ENCODE results near the gene TMEM170B.

The TMEM170B gene

GRCh38 chr6:11586117-11586516 lies 48.6 kb downstream of the TMEM170B start:
- DNase-seq (ENCODE audit: low read depth), result no peak

DNA sequence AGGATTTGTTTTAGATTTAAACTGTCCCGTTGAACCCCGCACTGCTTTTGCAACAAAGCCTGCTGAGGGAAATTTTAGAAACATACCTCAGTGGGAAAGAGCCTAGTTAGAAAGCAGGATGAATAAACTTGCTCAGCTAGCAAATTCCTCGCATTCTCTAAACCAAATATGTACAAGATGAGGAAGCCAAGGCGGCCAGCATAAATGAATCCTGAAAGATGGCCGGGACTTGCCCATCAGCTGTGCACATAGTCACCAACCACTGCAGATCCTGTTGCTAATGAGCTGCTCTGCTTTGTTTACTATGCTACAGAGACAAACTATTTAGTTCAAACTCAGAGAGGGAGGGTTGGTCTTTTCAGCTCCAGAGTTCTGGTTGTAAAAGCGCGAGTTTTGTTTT lies 49.0 kb downstream of the TMEM170B start:
- no peak for DNase-seq (ENCODE audit: low read depth)

- DNase-seq (ENCODE audit: low read depth), result no peak
Observed at GRCh38 chr6:11589261-11589660, 51.7 kb downstream of the TMEM170B start.

- DNase-seq (ENCODE audit: low read depth), result no peak
Observed at GRCh38 chr6:11592294-11592906, 54.9 kb downstream of the TMEM170B start.

DNA sequence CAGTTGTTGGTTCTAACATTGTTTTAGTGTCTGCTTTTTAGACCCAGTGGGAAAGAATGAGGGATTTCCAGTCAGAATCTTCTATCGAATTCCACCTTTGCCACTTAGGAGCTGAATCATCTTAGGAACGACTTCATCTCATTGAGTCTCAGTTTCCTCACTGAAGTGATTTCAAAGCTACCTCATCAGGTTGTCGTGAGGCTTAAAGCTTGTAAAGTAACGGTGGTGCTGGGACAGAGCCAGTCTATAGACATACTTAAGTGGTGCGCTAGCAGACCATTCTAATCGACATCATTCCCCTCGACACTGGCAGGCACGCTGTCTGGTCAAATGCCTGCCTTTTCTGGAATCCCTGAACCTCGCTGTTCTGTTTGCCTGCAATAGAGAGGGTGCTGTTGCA lies 55.5 kb downstream of the TMEM170B start:
- DNase-seq (ENCODE audit: low read depth), result no peak

DNA sequence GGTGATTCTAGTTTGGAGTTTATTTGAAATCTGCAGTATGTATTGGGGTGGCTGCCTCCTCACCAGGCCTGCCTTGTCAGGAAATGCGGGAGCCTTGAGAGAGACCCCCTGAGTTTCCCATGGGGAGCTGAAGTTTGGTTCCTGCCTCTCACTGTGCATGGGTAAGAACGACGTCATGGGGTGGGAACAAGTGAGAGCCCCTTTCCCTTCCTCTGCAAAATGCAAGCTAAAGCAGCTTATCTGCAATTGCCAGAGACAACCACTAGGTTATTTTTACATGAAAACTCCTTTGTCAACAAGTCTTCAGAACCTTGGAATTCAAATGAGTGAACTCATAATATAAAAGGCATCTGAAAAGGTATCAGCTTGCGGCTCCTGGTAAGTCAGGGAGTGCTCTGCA lies 58.4 kb downstream of the TMEM170B start:
- DNase-seq (ENCODE audit: low read depth), result no peak

DNA sequence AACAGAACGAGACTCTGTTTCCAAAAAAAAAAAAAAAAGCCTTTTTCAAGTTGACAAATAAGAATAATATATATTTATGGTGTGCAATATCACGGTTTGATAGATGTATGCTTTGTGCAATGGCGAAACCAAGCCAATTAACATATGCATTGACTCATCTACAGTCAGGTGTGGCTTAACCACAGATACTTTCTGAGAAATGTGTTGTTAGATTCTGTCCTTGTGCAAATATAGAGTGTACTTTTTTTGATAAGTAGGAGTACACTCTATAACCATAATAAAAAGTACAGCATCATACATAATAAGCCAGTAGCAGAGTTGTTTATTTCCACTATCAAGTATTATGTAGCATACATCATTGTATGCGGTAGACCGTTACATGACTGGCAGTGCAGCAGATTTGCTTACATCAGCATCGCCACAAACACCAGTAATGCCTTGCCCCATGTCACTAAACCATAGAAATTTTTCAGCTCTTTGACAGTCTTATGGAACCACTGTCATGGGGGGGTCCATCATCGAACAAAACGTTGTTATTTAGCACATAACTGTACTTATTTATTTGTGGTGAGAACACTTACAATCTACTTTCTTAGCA lies 59.2 kb downstream of the TMEM170B start:
- DNase-seq (ENCODE audit: low read depth), result no peak

DNA sequence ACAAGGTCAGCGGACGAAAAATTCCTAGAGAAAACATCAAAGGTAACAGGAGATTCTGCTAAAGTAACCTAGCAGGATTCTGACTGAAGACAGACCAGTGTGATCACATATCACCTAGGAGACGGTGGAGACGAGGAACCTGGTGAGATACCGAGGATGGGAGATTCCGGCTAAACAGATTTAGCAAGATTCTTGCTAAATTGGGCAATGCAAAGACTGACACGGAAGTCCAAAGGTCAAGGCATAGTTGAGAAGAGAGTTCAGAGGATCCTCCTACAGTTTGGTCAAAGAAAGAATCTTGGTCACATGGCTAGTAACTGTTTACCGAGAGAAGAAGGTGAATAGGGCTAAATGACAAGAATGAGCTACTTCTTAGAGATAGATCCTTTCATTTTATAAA lies 61.1 kb downstream of the TMEM170B start:
- DNase-seq (ENCODE audit: low read depth), result no peak

DNA sequence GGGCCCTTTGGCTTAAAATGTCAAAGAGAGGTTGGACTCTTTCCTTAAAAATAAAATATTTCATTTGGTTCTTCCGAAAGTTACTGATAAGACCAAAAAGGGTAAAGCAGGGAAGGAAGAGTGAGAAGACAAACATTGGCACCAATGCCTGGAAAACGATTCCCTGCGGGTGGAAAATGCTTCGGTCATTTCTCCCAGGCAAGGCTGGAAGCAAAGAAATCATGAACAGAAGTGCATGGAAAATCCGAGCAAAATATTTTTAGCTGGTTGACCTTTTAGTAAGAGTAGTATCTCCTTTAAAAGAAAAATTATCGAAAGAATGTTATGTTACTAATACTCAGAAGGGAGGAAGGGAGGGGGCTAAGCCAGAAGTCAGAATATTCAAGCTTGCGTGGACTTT lies 62.7 kb downstream of the TMEM170B start:
- DNase-seq (ENCODE audit: low read depth), result no peak

- DNase-seq (ENCODE audit: low read depth), result no peak
Observed at GRCh38 chr6:11601776-11602605, 64.4 kb downstream of the TMEM170B start.

DNA sequence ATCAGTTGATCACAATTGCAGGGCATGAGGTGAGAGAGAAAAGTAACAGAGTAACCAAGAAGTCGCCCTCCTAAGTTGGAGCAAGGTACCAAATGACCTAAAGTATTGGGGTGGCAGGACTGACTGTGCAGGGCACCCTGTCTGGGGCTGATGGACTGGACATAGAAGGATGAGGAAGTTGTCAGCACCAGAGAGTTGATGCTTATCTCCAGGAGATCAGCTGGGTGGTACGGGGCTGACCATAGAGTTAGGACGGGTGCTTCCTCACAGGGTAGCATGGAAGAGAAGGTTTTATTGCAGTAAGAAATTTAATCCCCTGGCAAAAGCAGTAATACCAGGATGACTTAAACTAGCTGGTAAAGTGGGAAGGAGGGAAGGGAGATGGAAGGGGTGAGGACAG lies 66.7 kb downstream of the TMEM170B start:
- DNase-seq (ENCODE audit: low read depth), result no peak

DNA sequence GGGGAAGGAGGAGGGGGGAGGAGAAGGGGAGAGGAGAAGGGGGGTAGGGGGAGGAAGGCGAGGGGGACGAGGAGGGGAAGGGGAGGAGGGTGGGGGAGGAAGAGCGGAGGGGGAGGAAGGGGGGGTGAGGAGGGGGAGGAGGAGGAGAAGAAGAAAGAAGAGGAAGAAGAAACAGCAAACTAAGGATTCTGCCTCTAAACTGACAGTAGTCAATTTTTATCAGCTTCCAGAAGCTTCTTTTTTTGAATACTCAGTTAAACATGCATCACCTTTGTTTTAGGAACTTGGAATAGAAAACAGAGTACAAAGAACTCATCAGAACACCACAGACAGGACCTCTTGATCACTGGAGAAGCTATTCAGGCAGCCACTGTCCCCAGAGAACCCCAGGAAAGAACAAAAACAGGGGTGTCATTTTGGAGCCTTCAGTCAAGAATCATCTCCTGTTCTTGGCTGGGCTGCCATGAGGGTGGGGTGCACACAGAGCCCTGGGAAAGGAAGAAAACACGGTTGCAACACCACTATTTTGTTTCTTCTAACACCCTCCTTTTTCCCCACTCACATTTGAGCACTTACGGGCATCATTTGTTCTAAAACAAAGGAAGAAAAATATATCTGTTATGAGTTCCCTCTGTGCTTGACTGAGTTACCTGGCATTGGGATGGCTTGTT lies 67.4 kb downstream of the TMEM170B start:
- no peak for DNase-seq (ENCODE audit: low read depth)

DNA sequence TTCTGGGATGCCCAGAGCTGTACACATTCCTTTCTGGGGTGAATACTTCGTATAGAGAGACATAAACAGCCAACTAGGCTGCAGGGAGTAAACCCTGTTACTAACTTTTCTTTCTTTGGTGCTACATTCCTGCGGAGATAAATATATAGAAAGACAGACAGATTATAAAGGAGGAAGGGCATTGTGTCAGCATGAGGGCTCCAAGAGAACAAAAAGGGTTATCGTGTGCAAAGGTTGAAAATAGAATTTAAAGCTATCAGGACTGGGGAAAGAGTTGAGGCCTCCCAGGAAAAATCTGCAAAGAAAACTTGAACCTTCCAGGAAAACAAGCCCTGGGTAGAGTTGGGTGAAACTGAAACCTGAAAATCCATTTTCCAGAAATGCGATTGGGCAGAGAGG lies 68.0 kb downstream of the TMEM170B start:
- DNase-seq (ENCODE audit: low read depth), result no peak

DNA sequence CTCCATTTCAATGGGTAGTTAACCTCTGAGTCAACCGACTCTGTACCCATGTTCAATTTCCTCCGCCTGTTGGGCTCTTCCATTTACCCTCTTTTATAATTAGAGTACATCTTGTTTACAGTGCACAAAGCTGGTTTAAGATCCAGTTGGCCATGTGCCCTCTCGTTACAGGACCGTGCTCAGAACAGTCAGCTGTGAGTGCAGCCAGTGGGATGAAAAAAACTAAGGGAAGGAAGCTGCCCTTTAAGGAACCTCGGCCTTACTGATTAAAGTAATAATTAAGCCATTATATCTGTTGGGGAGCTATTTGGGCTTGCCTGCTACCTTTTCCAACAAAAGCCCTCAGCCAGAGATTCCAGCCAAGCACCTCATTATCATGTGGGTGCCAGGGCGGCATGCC lies 68.8 kb downstream of the TMEM170B start:
- DNase-seq (ENCODE audit: low read depth), result no peak

GRCh38 chr6:11607383-11607782 lies 69.8 kb downstream of the TMEM170B start:
- no peak for DNase-seq (ENCODE audit: low read depth)

- no peak for DNase-seq (ENCODE audit: low read depth)
Observed at GRCh38 chr6:11608600-11609323, 71.2 kb downstream of the TMEM170B start.

- DNase-seq (ENCODE audit: low read depth), result no peak
Observed at GRCh38 chr6:11609324-11610071, 71.9 kb downstream of the TMEM170B start.

GRCh38 chr6:11613336-11613735 lies 75.8 kb downstream of the TMEM170B start:
- DNase-seq (ENCODE audit: low read depth), result no peak

DNA sequence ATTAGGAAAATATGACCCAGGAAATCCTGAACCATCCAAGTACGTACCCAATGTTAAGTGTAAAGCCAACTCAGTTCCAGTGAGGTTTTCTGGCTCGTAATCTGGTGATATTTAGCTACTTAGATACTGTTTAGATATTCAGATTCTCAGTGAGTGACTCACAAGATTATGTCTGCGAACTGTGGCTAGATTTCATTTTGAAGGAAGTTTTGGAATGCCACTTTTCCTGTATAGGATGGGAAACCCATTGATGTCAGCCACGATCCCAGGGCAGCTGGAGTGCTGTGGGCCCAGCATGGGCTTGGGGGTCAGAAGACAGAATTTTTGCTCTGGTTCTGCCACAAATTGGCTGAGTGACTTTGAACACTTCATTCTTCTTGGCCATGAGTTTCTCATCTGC lies 76.3 kb downstream of the TMEM170B start:
- no peak for DNase-seq (ENCODE audit: low read depth)

GRCh38 chr6:11614534-11615213 lies 77.1 kb downstream of the TMEM170B start:
- DNase-seq (ENCODE audit: low read depth), result no peak

- no peak for DNase-seq (ENCODE audit: low read depth)
Observed at GRCh38 chr6:11615214-11615602, 77.7 kb downstream of the TMEM170B start.
